Measurements from ENCODE around the gene NEU3.
A peak's percentile ranks its signal among the peaks of the same experiment; 100 is the strongest.
"Not testable (repeated sequence)": the region's sequence is repeated elsewhere in the genome, so short reads cannot be mapped to it uniquely, and the experiment has no call there.

Gene NEU3

GRCh38 chr11:75031771-75032549, 43.2 kb downstream of the NEU3 start:
- no peaks in the 10 kb centered on the region for H3K4me1 Mint-ChIP-seq
- H3K27ac Mint-ChIP-seq, result no peak overlapping the region
- no peaks in the 10 kb centered on the region for H3K27me3 Mint-ChIP-seq
- no peak overlapping the region for H3K4me3 Mint-ChIP-seq
- no peaks in the 10 kb centered on the region for H3K36me3 Mint-ChIP-seq
- peak; percentile 47 for ATAC-seq
- no peaks in the 10 kb centered on the region for H3K9me3 Mint-ChIP-seq

- no peak overlapping the region for H3K4me3 Mint-ChIP-seq
- H3K27me3 Mint-ChIP-seq, result no peaks in the 10 kb centered on the region
- H3K27ac Mint-ChIP-seq, result no peak overlapping the region
- H3K36me3 Mint-ChIP-seq, result no peaks in the 10 kb centered on the region
- no peaks in the 10 kb centered on the region for H3K9me3 Mint-ChIP-seq
- no peaks in the 10 kb centered on the region for H3K4me1 Mint-ChIP-seq
- no peak for ATAC-seq
Measured at GRCh38 chr11:75032550-75032935, 43.8 kb downstream of the NEU3 start.

- Mint-ChIP-seq H3K9me3 (no peaks in the 10 kb centered on the region), H3K27ac (no peak overlapping the region), H3K27me3 (no peaks in the 10 kb centered on the region), H3K36me3 (no peaks in the 10 kb centered on the region), H3K4me3 (no peak overlapping the region), H3K4me1 (no peaks in the 10 kb centered on the region)
- no peak for ATAC-seq
Measured at GRCh38 chr11:75033916-75034315, 45.2 kb downstream of the NEU3 start.

GRCh38 chr11:75035256-75035655, 46.5 kb downstream of the NEU3 start:
- no peak overlapping the region for H3K27ac Mint-ChIP-seq
- no peak overlapping the region for H3K4me3 Mint-ChIP-seq
- peaks cover 1% of the 10 kb centered on the region for H3K27me3 Mint-ChIP-seq
- ATAC-seq, result no peak
- H3K4me1 Mint-ChIP-seq, result no peaks in the 10 kb centered on the region
- no peaks in the 10 kb centered on the region for H3K9me3 Mint-ChIP-seq
- H3K36me3 Mint-ChIP-seq, result peaks cover 7% of the 10 kb centered on the region

GRCh38 chr11:75035911-75036565, 47.3 kb downstream of the NEU3 start:
- H3K4me1 Mint-ChIP-seq, result no peaks in the 10 kb centered on the region
- H3K4me3 Mint-ChIP-seq, result no peak overlapping the region
- no peak overlapping the region for H3K27ac Mint-ChIP-seq
- peak; percentile 41 for ATAC-seq
- H3K36me3 Mint-ChIP-seq, result peaks cover 12% of the 10 kb centered on the region
- peaks cover 4% of the 10 kb centered on the region for H3K9me3 Mint-ChIP-seq
- peaks cover 9% of the 10 kb centered on the region for H3K27me3 Mint-ChIP-seq

- ATAC-seq, result no peak
- H3K27ac Mint-ChIP-seq, result no peak overlapping the region
- peaks cover 18% of the 10 kb centered on the region for H3K36me3 Mint-ChIP-seq
- no peak overlapping the region for H3K4me3 Mint-ChIP-seq
- no peaks in the 10 kb centered on the region for H3K4me1 Mint-ChIP-seq
- H3K9me3 Mint-ChIP-seq, result peaks cover 8% of the 10 kb centered on the region
- peaks cover 16% of the 10 kb centered on the region for H3K27me3 Mint-ChIP-seq
Measured at GRCh38 chr11:75040167-75040770, 51.5 kb downstream of the NEU3 start.

GRCh38 chr11:75041263-75041662, 52.5 kb downstream of the NEU3 start:
- no peak for ATAC-seq
- H3K4me1 Mint-ChIP-seq, result no peaks in the 10 kb centered on the region
- H3K9me3 Mint-ChIP-seq, result peaks cover 8% of the 10 kb centered on the region
- H3K4me3 Mint-ChIP-seq, result no peak overlapping the region
- peaks cover 16% of the 10 kb centered on the region for H3K27me3 Mint-ChIP-seq
- peaks cover 18% of the 10 kb centered on the region for H3K36me3 Mint-ChIP-seq
- H3K27ac Mint-ChIP-seq, result no peak overlapping the region

GRCh38 chr11:75041821-75042220, 53.1 kb downstream of the NEU3 start:
- ATAC-seq, H3K4me3 Mint-ChIP-seq, H3K27ac Mint-ChIP-seq, H3K9me3 Mint-ChIP-seq, H3K4me1 Mint-ChIP-seq: not testable (repeated sequence)
- H3K36me3 Mint-ChIP-seq, result peaks cover 18% of the 10 kb centered on the region
- H3K27me3 Mint-ChIP-seq, result peaks cover 16% of the 10 kb centered on the region

- not testable (repeated sequence) for H3K4me3 Mint-ChIP-seq, H3K27ac Mint-ChIP-seq, H3K9me3 Mint-ChIP-seq, H3K4me1 Mint-ChIP-seq, ATAC-seq
- Mint-ChIP-seq H3K27me3 (peaks cover 16% of the 10 kb centered on the region), H3K36me3 (peaks cover 14% of the 10 kb centered on the region)
Measured at GRCh38 chr11:75044381-75045170, 55.8 kb downstream of the NEU3 start.

- peaks cover 22% of the 10 kb centered on the region for H3K4me1 Mint-ChIP-seq
- H3K4me3 Mint-ChIP-seq, H3K9me3 Mint-ChIP-seq, ATAC-seq, H3K27ac Mint-ChIP-seq, H3K36me3 Mint-ChIP-seq, H3K27me3 Mint-ChIP-seq: not testable (repeated sequence)
Measured at GRCh38 chr11:75046668-75047067, 57.9 kb downstream of the NEU3 start.

GRCh38 chr11:75047191-75047590, 58.5 kb downstream of the NEU3 start:
- H3K4me1 Mint-ChIP-seq, result peaks cover 22% of the 10 kb centered on the region
- H3K9me3 Mint-ChIP-seq, result peaks cover under 1% of the 10 kb centered on the region
- H3K4me3 Mint-ChIP-seq, result no peak overlapping the region
- H3K27me3 Mint-ChIP-seq, result no peaks in the 10 kb centered on the region
- H3K27ac Mint-ChIP-seq, result no peak overlapping the region
- no peaks in the 10 kb centered on the region for H3K36me3 Mint-ChIP-seq
- ATAC-seq, result no peak

GRCh38 chr11:75049501-75050266, 61.0 kb downstream of the NEU3 start:
- not testable (repeated sequence) for H3K27me3 Mint-ChIP-seq, ATAC-seq, H3K4me3 Mint-ChIP-seq, H3K9me3 Mint-ChIP-seq
- Mint-ChIP-seq H3K27ac (peak overlapping the region; percentile 85), H3K36me3 (peaks cover 12% of the 10 kb centered on the region), H3K4me1 (peaks cover 22% of the 10 kb centered on the region)

- H3K36me3 Mint-ChIP-seq, result peaks cover 12% of the 10 kb centered on the region
- H3K9me3 Mint-ChIP-seq, result peaks cover 9% of the 10 kb centered on the region
- ATAC-seq, result no peak
- H3K27me3 Mint-ChIP-seq, result no peaks in the 10 kb centered on the region
- H3K27ac Mint-ChIP-seq, result peak overlapping the region; percentile 85
- H3K4me1 Mint-ChIP-seq, result peaks cover 22% of the 10 kb centered on the region
- H3K4me3 Mint-ChIP-seq, result no peak overlapping the region
Measured at GRCh38 chr11:75050516-75050915, 61.8 kb downstream of the NEU3 start.

- Mint-ChIP-seq H3K36me3 (peaks cover 12% of the 10 kb centered on the region), H3K4me1 (peaks cover 22% of the 10 kb centered on the region), H3K27ac (peak overlapping the region; percentile 85), H3K4me3 (no peak overlapping the region), H3K27me3 (no peaks in the 10 kb centered on the region), H3K9me3 (peaks cover 9% of the 10 kb centered on the region)
- no peak for ATAC-seq
Measured at GRCh38 chr11:75051043-75051442, 62.3 kb downstream of the NEU3 start.

Data from stimulated activated memory B cell treated with anti-CD40 and anti-IgM and Interleukin-4, amounts not matched to agents 10 μg/mL and 1 μg/mL and 100 μg/mL, for 72 hours (primary cell).